Endodermal cell (in vitro differentiated cells): ENCODE measurements around the gene ROCK2. TPM values are rescaled to one million over a fixed set of nuclear protein-coding genes. Genes with fewer than 3 reads are reported as not detected.

Experiments
- DNase-seq: peaks from one replicate; pipeline ENCODE4 v3.0.0-alpha.2; 2017
- H3K27ac ChIP-seq: 2 replicates; pipeline ENCODE4 v1.5.1; 2013; ENCODE audit warnings: mild to moderate bottlenecking, low read depth, low read length, moderate library complexity
- H3K27me3 ChIP-seq: 2 replicates; pipeline ENCODE4 v1.6.1; 2013; ENCODE audit warnings: mild to moderate bottlenecking, low read length, moderate library complexity; ENCODE audit not compliant: insufficient read depth, control insufficient read depth, poor library complexity, severe bottlenecking
- H3K36me3 ChIP-seq: 2 replicates; pipeline ENCODE4 v1.7.0; 2013; ENCODE audit warnings: mild to moderate bottlenecking, low read length, moderate library complexity; ENCODE audit not compliant: control insufficient read depth, insufficient read depth
- H3K4me1 ChIP-seq: one replicate; pipeline ENCODE4 v1.7.0; 2013; ENCODE audit warnings: low read length; ENCODE audit not compliant: control insufficient read depth, insufficient read depth
- H3K4me3 ChIP-seq: 2 replicates; pipeline ENCODE4 v1.5.1; 2013; ENCODE audit warnings: mild to moderate bottlenecking, low read length, moderate library complexity
- H3K9ac ChIP-seq: 2 replicates; pipeline ENCODE4 v1.6.1; 2013; ENCODE audit warnings: mild to moderate bottlenecking, low read length, moderate library complexity; ENCODE audit not compliant: poor library complexity, severe bottlenecking; ENCODE audit errors: extremely low read depth
- H3K9me3 ChIP-seq: 2 replicates; pipeline ENCODE4 v1.6.1; 2013; ENCODE audit warnings: mild to moderate bottlenecking, low read length, moderate library complexity; ENCODE audit not compliant: control insufficient read depth
- H3K27ac Mint-ChIP-seq: 2 replicates; pipeline ENCODE4 v1.8.0; 2020; ENCODE audit warnings: mixed read lengths
- H3K27me3 Mint-ChIP-seq: 2 replicates; pipeline ENCODE4 v1.8.0; 2021; ENCODE audit warnings: mild to moderate bottlenecking, mixed read lengths; ENCODE audit not compliant: insufficient read depth
- H3K36me3 Mint-ChIP-seq: 2 replicates; pipeline ENCODE4 v1.8.0; 2020; ENCODE audit warnings: low read depth, mixed read lengths
- H3K4me1 Mint-ChIP-seq: 2 replicates; pipeline ENCODE4 v1.8.0; 2020; ENCODE audit warnings: mixed read lengths
- H3K4me3 Mint-ChIP-seq: 2 replicates; pipeline ENCODE4 v1.8.0; 2020; ENCODE audit warnings: mild to moderate bottlenecking, moderate library complexity, mixed read lengths
- H3K9me3 Mint-ChIP-seq: 2 replicates; pipeline ENCODE4 v1.8.0; 2020; ENCODE audit warnings: mild to moderate bottlenecking, mixed read lengths
- CTCF ChIP-seq: fragments of 200-600 bp; sonication (generic); conservative IDR thresholded peaks from 2 replicates; pipeline ENCODE4 v1.5.0; 2021; ENCODE audit warnings: antibody characterized with exemption, mild to moderate bottlenecking
- WGBS, 2 experiments: methylation state at CpG; one replicate each; pipeline versions ENCODE4 v1.1.5 to v1.1.7; 2013; ENCODE audit warnings: missing lambda C conversion rate in 2 of 2, mixed read lengths in 1 of 2; ENCODE audit not compliant: insufficient coverage in 1 of 2, insufficient read length in 1 of 2; 5-methylcytosine and 5-hydroxymethylcytosine counted together
- total RNA-seq, 2 donors: library from RNA; stranded (reverse); fragmentation: NEBNext Ultra II Directional in 1 of 2; extraction: Animal tissue kit (Norgen Biotek cat#: 25700) in 1 of 2; gene quantifications; 2 replicates in 1 of 2; 3 replicates in 1 of 2; pipeline ENCODE4 v1.2.1, GENCODE V29; 2021

The ROCK2 gene
- total RNA-seq, 2 donors from 2014 or later = 27.2 to 32.6 TPM

GRCh38 chr2:11257964-11258363 is 86.5 kb downstream of the ROCK2 start:
- H3K4me3 Mint-ChIP-seq = no peak overlapping the region
- H3K27me3 Mint-ChIP-seq = no peaks in the 10 kb centered on the region
- no peaks in the 10 kb centered on the region for H3K9me3 Mint-ChIP-seq
- Histone ChIP-seq H3K4me3 (no peak overlapping the region), H3K9me3 (peaks cover 6% of the 10 kb centered on the region), H3K27ac (no peak overlapping the region), H3K9ac (no peak overlapping the region), H3K27me3 (no peaks in the 10 kb centered on the region), H3K36me3 (peaks cover 4% of the 10 kb centered on the region), H3K4me1 (no peaks in the 10 kb centered on the region)
- DNase-seq = no peak
- WGBS, 2 experiments = 77 to 91% methylated on average over 2 to 3 of the region's 3 CpGs
- no peak overlapping the region for H3K27ac Mint-ChIP-seq
- H3K4me1 Mint-ChIP-seq = no peaks in the 10 kb centered on the region
- H3K36me3 Mint-ChIP-seq = peaks cover 18% of the 10 kb centered on the region
- TF ChIP-seq CTCF = no peak

- no peak for TF ChIP-seq CTCF
- H3K9me3 ChIP-seq = peaks cover 2% of the 10 kb centered on the region
- H3K27ac ChIP-seq = no peak overlapping the region
- no peaks in the 10 kb centered on the region for H3K4me1 Mint-ChIP-seq
- H3K4me1 ChIP-seq = no peaks in the 10 kb centered on the region
- no peaks in the 10 kb centered on the region for H3K27me3 ChIP-seq
- no peak overlapping the region for H3K4me3 Mint-ChIP-seq
- H3K27ac Mint-ChIP-seq = no peak overlapping the region
- H3K36me3 ChIP-seq = peaks cover 4% of the 10 kb centered on the region
- H3K27me3 Mint-ChIP-seq = no peaks in the 10 kb centered on the region
- no peaks in the 10 kb centered on the region for H3K9me3 Mint-ChIP-seq
- no peak overlapping the region for H3K4me3 ChIP-seq
- peaks cover 19% of the 10 kb centered on the region for H3K36me3 Mint-ChIP-seq
- WGBS, 2 experiments = 77 to 81% methylated on average over 14 to 16 of the region's 16 CpGs
- peak; percentile 52 for DNase-seq
- no peak overlapping the region for H3K9ac ChIP-seq
Measured at GRCh38 chr2:11257078-11257477, 87.4 kb downstream of the ROCK2 start.

- peaks cover 6% of the 10 kb centered on the region for H3K4me1 Mint-ChIP-seq
- no peak for DNase-seq
- Histone ChIP-seq H3K27me3 (no peaks in the 10 kb centered on the region), H3K4me1 (no peaks in the 10 kb centered on the region), H3K27ac (no peak overlapping the region), H3K4me3 (no peak overlapping the region), H3K9ac (no peak overlapping the region), H3K9me3 (no peaks in the 10 kb centered on the region), H3K36me3 (peaks cover 4% of the 10 kb centered on the region)
- H3K9me3 Mint-ChIP-seq = no peaks in the 10 kb centered on the region
- TF ChIP-seq CTCF = no peak
- peaks cover 21% of the 10 kb centered on the region for H3K36me3 Mint-ChIP-seq
- H3K4me3 Mint-ChIP-seq = no peak overlapping the region
- 92 to 96% methylated on average over 5 to 6 of the region's 7 CpGs for WGBS, 2 experiments
- H3K27me3 Mint-ChIP-seq = no peaks in the 10 kb centered on the region
- no peak overlapping the region for H3K27ac Mint-ChIP-seq
Measured at GRCh38 chr2:11256166-11256565, 88.3 kb downstream of the ROCK2 start.
